Subcutaneous adipose tissue (tissue), 4 donors: ENCODE results near the gene UGT2B7. TPM values are rescaled to one million over a fixed set of nuclear protein-coding genes. Genes with fewer than 3 reads are reported as not detected.

Experiments
- total RNA-seq, 4 donors: library from RNA; depleted of rRNA; stranded (reverse); fragments of >200 nt; gene quantifications; one replicate each; pipeline ENCODE4 v1.1.0, GENCODE V29; 2016
- TF ChIP-seq, protein P1 (sequence below): fragments of 450-650 bp; IDR thresholded peaks from one replicate; pipeline ENCODE4 v1.5.1; 2016; ENCODE audit warnings: low read depth, mild to moderate bottlenecking, control low read depth, antibody characterized with exemption, moderate library complexity

UGT2B7 gene
- total RNA-seq, 4 donors from 2014 or later, result not detected

DNA sequence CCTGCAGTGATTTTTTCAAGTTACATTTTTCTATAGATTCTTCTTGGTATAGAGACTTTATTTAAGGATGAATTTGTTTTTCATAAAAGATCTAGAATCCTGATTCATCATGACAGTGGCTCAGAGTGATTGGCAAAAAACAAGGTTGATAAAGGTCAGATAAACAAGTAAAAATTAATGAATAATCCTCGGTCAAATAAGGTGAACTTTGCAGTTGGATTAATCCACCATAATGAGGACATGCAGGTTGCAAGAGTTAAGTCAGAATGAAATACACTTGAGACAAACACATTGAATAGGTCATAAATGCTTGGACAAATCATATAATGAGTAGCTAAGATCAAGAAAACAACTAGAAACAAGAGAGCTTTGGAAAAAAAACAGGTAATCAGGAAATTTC, 22.9 kb upstream of the UGT2B7 start:
- TF ChIP-seq, protein P1, sequence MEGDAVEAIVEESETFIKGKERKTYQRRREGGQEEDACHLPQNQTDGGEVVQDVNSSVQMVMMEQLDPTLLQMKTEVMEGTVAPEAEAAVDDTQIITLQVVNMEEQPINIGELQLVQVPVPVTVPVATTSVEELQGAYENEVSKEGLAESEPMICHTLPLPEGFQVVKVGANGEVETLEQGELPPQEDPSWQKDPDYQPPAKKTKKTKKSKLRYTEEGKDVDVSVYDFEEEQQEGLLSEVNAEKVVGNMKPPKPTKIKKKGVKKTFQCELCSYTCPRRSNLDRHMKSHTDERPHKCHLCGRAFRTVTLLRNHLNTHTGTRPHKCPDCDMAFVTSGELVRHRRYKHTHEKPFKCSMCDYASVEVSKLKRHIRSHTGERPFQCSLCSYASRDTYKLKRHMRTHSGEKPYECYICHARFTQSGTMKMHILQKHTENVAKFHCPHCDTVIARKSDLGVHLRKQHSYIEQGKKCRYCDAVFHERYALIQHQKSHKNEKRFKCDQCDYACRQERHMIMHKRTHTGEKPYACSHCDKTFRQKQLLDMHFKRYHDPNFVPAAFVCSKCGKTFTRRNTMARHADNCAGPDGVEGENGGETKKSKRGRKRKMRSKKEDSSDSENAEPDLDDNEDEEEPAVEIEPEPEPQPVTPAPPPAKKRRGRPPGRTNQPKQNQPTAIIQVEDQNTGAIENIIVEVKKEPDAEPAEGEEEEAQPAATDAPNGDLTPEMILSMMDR, result no peak

DNA sequence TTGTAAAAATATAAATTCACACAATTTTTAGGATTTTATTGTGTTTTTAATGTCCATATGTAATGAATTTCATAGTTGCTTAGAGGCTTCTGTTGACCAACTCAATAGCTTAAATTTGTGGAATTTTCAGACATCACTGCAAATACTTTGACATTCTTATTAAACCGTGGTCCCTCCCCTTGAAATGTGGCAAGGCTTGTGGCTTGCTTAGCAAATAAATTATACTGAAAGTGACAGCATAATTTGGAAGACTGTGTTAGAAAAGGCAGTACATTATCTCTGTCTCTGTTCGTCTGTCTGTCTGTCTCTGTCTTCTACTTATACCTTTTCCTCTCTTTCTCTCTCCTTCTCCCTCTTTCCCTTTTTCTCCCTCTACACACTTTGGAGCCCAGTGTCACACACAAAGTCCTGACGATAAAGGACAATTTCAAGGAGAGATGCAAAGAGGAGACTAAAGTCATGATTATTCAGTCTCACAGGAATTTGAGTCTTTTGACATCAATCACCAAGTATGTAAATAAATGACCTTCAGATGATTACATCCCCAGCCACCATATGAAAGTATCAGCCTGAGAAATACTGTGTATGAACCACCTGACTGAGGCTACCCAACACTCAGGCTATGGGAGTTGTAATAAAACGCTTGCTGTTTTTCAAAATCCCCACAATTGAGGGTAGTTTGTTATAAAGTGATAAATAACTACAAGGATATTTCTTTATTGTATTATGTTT, 21.0 kb upstream of the UGT2B7 start:
- TF ChIP-seq, protein P1, result no peak

DNA sequence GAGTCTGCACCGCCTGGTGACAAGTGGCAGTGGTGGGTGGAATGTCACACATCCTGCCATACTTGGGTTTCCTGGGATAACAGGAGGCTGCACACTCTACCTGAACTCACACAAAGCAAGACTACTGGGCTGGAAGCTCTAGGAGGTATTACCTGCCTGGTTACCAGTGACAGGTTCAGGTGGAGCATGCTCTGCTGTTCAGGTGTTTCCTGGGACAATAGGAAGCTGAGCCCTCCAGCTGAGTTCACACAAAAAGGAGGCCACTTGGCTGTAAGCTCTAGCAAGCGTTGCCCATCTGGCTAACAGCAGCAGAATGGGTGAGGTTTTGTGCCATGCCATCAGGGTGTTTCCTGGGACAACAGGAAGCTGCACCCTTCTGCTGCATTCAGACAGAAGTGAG, 17.4 kb upstream of the UGT2B7 start:
- TF ChIP-seq, protein P1, result no peak

DNA sequence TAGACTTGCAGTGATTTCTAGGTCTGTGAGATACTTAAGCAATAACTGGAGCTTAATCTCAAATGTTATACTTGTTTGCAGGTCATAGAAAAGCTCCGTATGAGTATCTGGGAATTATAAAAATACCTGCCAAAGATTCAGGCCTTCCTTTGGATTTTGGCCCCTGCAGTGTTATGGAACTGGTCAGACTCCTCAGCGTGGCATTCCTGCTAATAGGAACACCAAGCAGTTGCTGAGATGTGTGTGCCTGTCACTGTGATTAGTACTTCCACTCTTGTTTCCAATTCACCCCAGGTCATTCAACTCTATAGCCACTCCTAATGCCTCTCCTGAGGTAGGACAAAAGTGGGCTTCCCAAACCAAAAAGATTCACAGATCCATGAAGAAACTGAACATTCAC, 7.8 kb upstream of the UGT2B7 start:
- TF ChIP-seq, protein P1, result no peak

DNA sequence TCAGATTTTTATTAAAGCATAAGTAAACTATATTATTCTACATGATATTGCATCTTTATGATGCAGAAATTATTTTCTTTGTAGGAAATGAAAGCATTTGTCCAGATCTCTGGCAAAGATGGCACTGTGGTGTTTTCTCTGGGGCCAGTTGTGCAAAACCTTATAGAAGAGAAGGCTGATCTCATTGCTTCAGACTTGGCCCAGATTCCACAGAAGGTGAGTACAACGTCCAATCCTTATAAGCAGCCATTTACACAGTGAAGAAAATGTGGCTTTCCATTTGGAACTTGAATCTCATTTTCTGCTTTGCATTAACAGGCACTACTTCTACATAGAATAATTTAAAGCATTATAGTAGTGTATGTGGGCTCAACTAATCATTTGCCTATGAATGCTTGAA, 6.9 kb upstream of the UGT2B7 start:
- TF ChIP-seq, protein P1, result no peak

DNA sequence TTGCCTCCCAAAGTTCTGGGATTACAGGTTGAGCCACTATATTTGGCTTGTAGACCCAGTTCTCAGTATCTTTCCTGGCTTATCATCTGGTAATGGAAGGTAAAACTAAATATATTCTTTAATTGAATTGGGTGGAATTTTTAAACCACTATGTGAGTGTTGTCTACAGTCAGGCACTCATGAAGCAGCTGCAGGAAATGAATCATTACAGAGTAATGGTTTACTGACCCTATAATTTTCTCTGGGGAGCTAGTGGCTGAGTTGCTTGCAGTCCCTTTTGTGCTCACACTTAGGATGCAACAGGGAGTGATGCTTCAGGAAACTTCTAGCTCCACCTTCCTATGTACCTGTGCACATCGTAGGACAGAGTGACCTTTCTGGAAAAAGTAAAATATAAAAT, 4.1 kb upstream of the UGT2B7 start:
- TF ChIP-seq, protein P1, result no peak

DNA sequence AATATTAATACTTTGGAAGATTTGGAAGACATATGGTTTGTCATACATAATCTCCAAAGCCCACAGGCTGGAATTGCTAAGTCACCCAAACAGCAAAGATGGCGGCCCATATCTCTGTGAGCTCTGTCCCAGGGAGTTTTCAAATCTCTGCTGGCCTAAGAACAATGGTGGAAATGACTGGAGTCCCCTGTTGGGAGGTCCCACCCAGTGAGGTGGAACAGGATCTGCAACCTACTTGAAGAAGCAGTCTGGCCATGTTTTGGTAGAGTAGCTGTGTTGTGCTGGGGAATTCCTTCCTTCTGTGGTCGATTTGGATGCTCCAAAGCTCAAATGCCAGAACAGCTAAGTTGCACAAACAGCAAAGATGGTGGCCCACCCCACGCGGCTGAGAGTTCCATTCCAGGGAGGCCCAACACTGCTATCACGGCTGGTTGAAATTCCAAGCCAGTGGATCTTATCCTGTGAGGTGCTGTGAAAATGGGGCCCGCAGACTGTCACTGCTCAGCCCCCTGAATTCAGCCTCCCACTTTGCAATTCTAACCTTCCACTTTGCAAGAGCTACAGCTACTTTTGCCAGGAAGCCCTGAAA, 3.2 kb upstream of the UGT2B7 start:
- TF ChIP-seq, protein P1, result no peak
